PC-9 (cell line): ENCODE measurements around the gene NDUFS2. TPM values are rescaled to one million over a fixed set of nuclear protein-coding genes. Genes with fewer than 3 reads are reported as not detected.

Experiments
- BruUV-seq: library from RNA; stranded (reverse); fragments of 400-500 nt; replicated peaks from 2 replicates; lab custom pipeline; 2021; lab: Mats Ljungman, UMichigan
- CTCF ChIA-PET: fragments of 300-600 bp; sonication (Branson Sonifier 250); formaldehyde crosslinking; loops from one replicate; lab custom pipeline; 2022; ENCODE audit warnings: antibody characterized with exemption; lab: Charles Lee
- POLR2A ChIA-PET: fragments of 300-600 bp; sonication (Branson Sonifier 250); formaldehyde crosslinking; loops from one replicate; lab custom pipeline; 2022; ENCODE audit warnings: antibody characterized with exemption; ENCODE audit not compliant: unreplicated experiment; lab: Charles Lee
- DNase-seq, 2 experiments: peaks; one replicate each; pipeline versions ENCODE4 v3.0.0 to v3.0.0-alpha.2; 2015 to 2022; ENCODE audit warnings: mixed read lengths in 1 of 2
- H2AFZ ChIP-seq: fragments of 200-600 bp; sonication (generic); 2 replicates; pipeline ENCODE4 v1.8.1; 2017; ENCODE audit warnings: antibody characterized with exemption
- H3F3A ChIP-seq: fragments of 200-600 bp; sonication (generic); 2 replicates; pipeline ENCODE4 v1.8.1; 2017; ENCODE audit warnings: antibody characterized with exemption, mild to moderate bottlenecking, low read depth; ENCODE audit not compliant: insufficient read depth
- H3K27ac ChIP-seq: fragments of 200-600 bp; sonication (generic); 2 replicates; pipeline ENCODE4 v1.6.1; 2016; ENCODE audit warnings: mixed run types
- H3K27me3 ChIP-seq: fragments of 200-600 bp; sonication (generic); 2 replicates; pipeline ENCODE4 v1.6.1; 2016; ENCODE audit warnings: low read depth, mixed run types; ENCODE audit not compliant: insufficient read depth
- H3K36me3 ChIP-seq: fragments of 200-600 bp; sonication (generic); 2 replicates; pipeline ENCODE4 v1.6.1; 2016; ENCODE audit warnings: low read depth, mixed run types
- H3K4me1 ChIP-seq: fragments of 200-600 bp; sonication (generic); replicated peaks from 2 replicates; pipeline ENCODE4 v1.6.1; 2016; ENCODE audit warnings: mixed run types; ENCODE audit not compliant: insufficient read depth
- H3K4me2 ChIP-seq: fragments of 200-600 bp; sonication (generic); 2 replicates; pipeline ENCODE4 v1.6.1; 2017; ENCODE audit warnings: mixed run types
- H3K4me3 ChIP-seq: fragments of 200-600 bp; sonication (generic); 2 replicates; pipeline ENCODE4 v1.6.1; 2016; ENCODE audit warnings: mixed run types
- H3K79me2 ChIP-seq: fragments of 200-600 bp; sonication (generic); 2 replicates; pipeline ENCODE4 v1.6.1; 2017; ENCODE audit warnings: low read depth, mixed run types
- H3K9me2 ChIP-seq: fragments of 200-600 bp; sonication (generic); 2 replicates; pipeline ENCODE4 v1.8.1; 2017; ENCODE audit warnings: mild to moderate bottlenecking; ENCODE audit not compliant: insufficient read depth
- H3K9me3 ChIP-seq: fragments of 200-600 bp; sonication (generic); 2 replicates; pipeline ENCODE4 v1.8.1; 2016; ENCODE audit warnings: low read depth; ENCODE audit not compliant: insufficient read depth
- H4K20me1 ChIP-seq: fragments of 200-600 bp; sonication (generic); 2 replicates; pipeline ENCODE4 v1.8.1; 2017; ENCODE audit not compliant: insufficient read depth
- CTCF ChIP-seq: fragments of 200-600 bp; sonication (generic); conservative IDR thresholded peaks from 2 replicates; pipeline ENCODE4 v1.6.1; 2017; ENCODE audit warnings: mixed run types, antibody characterized with exemption, mild to moderate bottlenecking, moderate library complexity
- EZH2 ChIP-seq: fragments of 200-600 bp; sonication (generic); IDR thresholded peaks from 2 replicates; pipeline ENCODE4 v1.8.0; 2017; ENCODE audit warnings: antibody characterized with exemption, low read depth
- intact Hi-C: fragments of 100-400 bp; cut with micrococcal nuclease; formaldehyde crosslinking; loops from one replicate; pipeline ENCODE4 v1.10.0; 2022; ENCODE audit not compliant: unreplicated experiment
- total RNA-seq: library from RNA; stranded (reverse); gene quantifications from 2 replicates; pipeline ENCODE4 v1.2.3, GENCODE V29; 2021

The NDUFS2 gene
- total RNA-seq, 1 experiment from 2014 or later, result 99.5 TPM

GRCh38 chr1:161188381-161188780 is 13.8 kb upstream of the NDUFS2 start:
- intact Hi-C loops, result no loop called here
- H3K79me2 ChIP-seq, result no peaks in the 10 kb centered on the region
- no peak overlapping the region for H3K4me2 ChIP-seq
- H3K9me3 ChIP-seq, result no peaks in the 10 kb centered on the region
- H3K4me1 ChIP-seq, result no peaks in the 10 kb centered on the region
- H3K27ac ChIP-seq, result no peak overlapping the region
- TF ChIP-seq CTCF (no peak), EZH2 (no peak)
- ChIA-PET CTCF (interaction anchor here (0.7 kb wide), 1 partner anchor 12 kb away, joined by 3 read pairs; no protein-coding TSS in a partner anchor), POLR2A (no interaction called here)
- no peaks in the 10 kb centered on the region for H3F3A ChIP-seq
- H2AFZ ChIP-seq, result no peak overlapping the region
- H3K27me3 ChIP-seq, result no peaks in the 10 kb centered on the region
- H3K4me3 ChIP-seq, result no peak overlapping the region
- no peak for DNase-seq
- no peaks in the 10 kb centered on the region for H3K36me3 ChIP-seq
- H3K9me2 ChIP-seq, result no peaks in the 10 kb centered on the region
- no peaks in the 10 kb centered on the region for H4K20me1 ChIP-seq
- no TSS peak for BruUV-seq

GRCh38 chr1:161189036-161189435 is 13.1 kb upstream of the NDUFS2 start:
- no peaks in the 10 kb centered on the region for H3K79me2 ChIP-seq
- no peaks in the 10 kb centered on the region for H3K4me1 ChIP-seq
- no TSS peak for BruUV-seq
- H3K4me3 ChIP-seq, result no peak overlapping the region
- H2AFZ ChIP-seq, result no peak overlapping the region
- no peak overlapping the region for H3K4me2 ChIP-seq
- no peaks in the 10 kb centered on the region for H4K20me1 ChIP-seq
- POLR2A ChIA-PET, result no interaction called here
- H3K27me3 ChIP-seq, result no peaks in the 10 kb centered on the region
- H3K27ac ChIP-seq, result no peak overlapping the region
- CTCF ChIA-PET, result interaction anchor here (0.7 kb wide), 1 partner anchor 13 kb away, joined by 3 read pairs; no protein-coding TSS in a partner anchor
- TF ChIP-seq CTCF (no peak), EZH2 (no peak)
- H3K9me3 ChIP-seq, result no peaks in the 10 kb centered on the region
- H3K9me2 ChIP-seq, result no peaks in the 10 kb centered on the region
- H3F3A ChIP-seq, result no peaks in the 10 kb centered on the region
- intact Hi-C loops, result no loop called here
- no peak for DNase-seq
- no peaks in the 10 kb centered on the region for H3K36me3 ChIP-seq

- H3K4me3 ChIP-seq, result no peak overlapping the region
- no TSS peak for BruUV-seq
- no peaks in the 10 kb centered on the region for H3K79me2 ChIP-seq
- H2AFZ ChIP-seq, result no peak overlapping the region
- no peak for DNase-seq
- ChIA-PET CTCF (no interaction called here), POLR2A (no interaction called here)
- no peaks in the 10 kb centered on the region for H3K36me3 ChIP-seq
- intact Hi-C loops, result no loop called here
- no peak overlapping the region for H3K27ac ChIP-seq
- no peaks in the 10 kb centered on the region for H3F3A ChIP-seq
- no peaks in the 10 kb centered on the region for H3K9me3 ChIP-seq
- TF ChIP-seq EZH2, result no peak
- TF ChIP-seq CTCF, result no peak
- H4K20me1 ChIP-seq, result no peaks in the 10 kb centered on the region
- no peaks in the 10 kb centered on the region for H3K4me1 ChIP-seq
- H3K4me2 ChIP-seq, result no peak overlapping the region
- H3K27me3 ChIP-seq, result no peaks in the 10 kb centered on the region
- H3K9me2 ChIP-seq, result no peaks in the 10 kb centered on the region
Observed at GRCh38 chr1:161190962-161191521, 11.1 kb upstream of the NDUFS2 start.
